GM21576 (cell line): ENCODE measurements around the gene PSPH.
"Not testable (repeated sequence)": the region's sequence is repeated elsewhere in the genome, so short reads cannot be mapped to it uniquely, and the experiment has no call there.

Source experiments
- ATAC-seq: cut with Tn5 transposase; IDR thresholded peaks from one replicate; pipeline ENCODE4 v1.9.1; 2021; ENCODE audit warnings: mild to moderate bottlenecking, moderate library complexity; ENCODE audit not compliant: unreplicated experiment

PSPH gene

GRCh38 chr7:56051339-56052191 is at the start of gene PSPH, which contains the start of gene CCT6A:
Gene PSPH, minus strand, starts transcription at chr7:56051444. Its CDS starts 30,232 bp downstream, at chr7:56021212.
Gene CCT6A, plus strand, starts transcription at chr7:56051765. Its CDS starts 84 bp downstream, at chr7:56051849.
- peak; percentile 96 for ATAC-seq

- no peak for ATAC-seq
Measured at GRCh38 chr7:56099653-56100052, 48.4 kb upstream of the PSPH start.

GRCh38 chr7:56098187-56099008 is 47.2 kb upstream of the PSPH start:
- ATAC-seq = not testable (repeated sequence)

- ATAC-seq = no peak
Measured at GRCh38 chr7:56097700-56098099, 46.5 kb upstream of the PSPH start.

GRCh38 chr7:56092789-56093531 is 41.7 kb upstream of the PSPH start, which contains the start of gene PHKG1:
Gene PHKG1, minus strand, starts transcription at chr7:56092952. Its CDS starts 4,011 bp downstream, at chr7:56088941.
- no peak for ATAC-seq

- not testable (repeated sequence) for ATAC-seq
Measured at GRCh38 chr7:56092388-56092787, 41.1 kb upstream of the PSPH start.

GRCh38 chr7:56091591-56091990 is 40.3 kb upstream of the PSPH start:
- no peak for ATAC-seq

GRCh38 chr7:56087445-56087844 is 36.2 kb upstream of the PSPH start:
- ATAC-seq = no peak

GRCh38 chr7:56086761-56087160 is 35.5 kb upstream of the PSPH start:
- ATAC-seq = no peak

- ATAC-seq = no peak
Measured at GRCh38 chr7:56083150-56083785, 32.0 kb upstream of the PSPH start.

GRCh38 chr7:56081626-56082340 is 30.5 kb upstream of the PSPH start:
- ATAC-seq = no peak

GRCh38 chr7:56080726-56081435 is 29.6 kb upstream of the PSPH start:
- ATAC-seq = not testable (repeated sequence)

GRCh38 chr7:56079450-56080185 is 28.4 kb upstream of the PSPH start:
- no peak for ATAC-seq

GRCh38 chr7:56078196-56078595 is 27.0 kb upstream of the PSPH start:
- ATAC-seq = no peak

- ATAC-seq = no peak
Measured at GRCh38 chr7:56077681-56078080, 26.4 kb upstream of the PSPH start.

- peak; percentile 77 for ATAC-seq
Measured at GRCh38 chr7:56074371-56074791, 23.1 kb upstream of the PSPH start.

- ATAC-seq = not testable (repeated sequence)
Measured at GRCh38 chr7:56066376-56066775, 15.1 kb upstream of the PSPH start.

GRCh38 chr7:56063882-56064625 is 12.8 kb upstream of the PSPH start, which contains the start of gene SUMF2:
Gene SUMF2, plus strand, starts transcription at chr7:56064286. Its CDS starts 26 bp downstream, at chr7:56064312.
- peak; percentile 89 for ATAC-seq
